Prostate gland (tissue), 2 donors: Measurements from ENCODE around the gene COL6A5. TPM values are rescaled to one million over a fixed set of nuclear protein-coding genes. Genes with fewer than 3 reads are reported as not detected.
"Not testable (repeated sequence)": the region's sequence is repeated elsewhere in the genome, so short reads cannot be mapped to it uniquely, and the experiment has no call there.

Source experiments
- DNase-seq: peaks from one replicate; pipeline ENCODE4 v3.0.0-alpha.2; 2019; ENCODE audit warnings: low spot score
- H3K27ac ChIP-seq, 2 donors: fragments of 200-600 bp; sonication (generic); 2 replicates each; pipeline ENCODE4 v1.5.1; 2017 to 2019
- H3K27me3 ChIP-seq: fragments of 200-600 bp; sonication (generic); replicated peaks from 2 replicates; pipeline ENCODE4 v1.5.1; 2019; ENCODE audit not compliant: insufficient read depth
- H3K36me3 ChIP-seq, 2 donors: fragments of 200-600 bp; sonication (generic); 1 replicate in 1 of 2; 2 replicates in 1 of 2; pipeline versions ENCODE4 v1.5.1 to v1.8.1; 2017 to 2019
- H3K4me1 ChIP-seq: fragments of 200-600 bp; sonication (generic); replicated peaks from 2 replicates; pipeline ENCODE4 v1.5.1; 2019
- H3K4me3 ChIP-seq, 2 donors: fragments of 200-600 bp; sonication (generic); 2 replicates each; pipeline ENCODE4 v1.5.1; 2017 to 2019
- H3K9me3 ChIP-seq: fragments of 200-600 bp; sonication (generic); 2 replicates; pipeline ENCODE4 v1.5.1; 2017
- CTCF ChIP-seq, 4 experiments: fragments of 200-600 bp in 2 of 4; fragments of 450-650 bp in 2 of 4; sonication (generic) in 2 of 4; IDR thresholded peaks; 1 replicate in 3 of 4; 2 replicates in 1 of 4; pipeline ENCODE4 v1.5.1; 2016 to 2019; ENCODE audit warnings: antibody characterized with exemption in 4 of 4, mild to moderate bottlenecking in 2 of 4, moderate library complexity in 2 of 4
- POLR2A ChIP-seq: fragments of 450-650 bp; IDR thresholded peaks from one replicate; pipeline ENCODE4 v1.6.1; 2016; ENCODE audit warnings: antibody characterized with exemption, mild to moderate bottlenecking
- POLR2AphosphoS5 ChIP-seq: sonication (generic); formaldehyde crosslinking; IDR thresholded peaks from one replicate; pipeline ENCODE4 v1.6.1; 2017; ENCODE audit warnings: antibody characterized with exemption
- WGBS: methylation state at CpG from one replicate; pipeline ENCODE4 v1.1.5; 2018; 5-methylcytosine and 5-hydroxymethylcytosine counted together
- intact Hi-C: fragments of 100-400 bp; cut with DNase I; formaldehyde crosslinking; loops from one replicate; pipeline ENCODE4 v1.14.2; 2022
- total RNA-seq, 2 donors: library from RNA; depleted of rRNA; stranded (reverse); fragments of >200 nt; gene quantifications; one replicate each; pipeline ENCODE4 v1.1.0, GENCODE V29; 2016

The COL6A5 gene
- total RNA-seq, 2 donors from 2014 or later, result 0.57 TPM; not detected in 1

GRCh38 chr3:130430266-130430665 is 84.8 kb downstream of the COL6A5 start:
- H3K9me3 ChIP-seq, result no peaks in the 10 kb centered on the region
- no peak for DNase-seq
- TF ChIP-seq POLR2AphosphoS5, result no peak
- no peak for TF ChIP-seq CTCF (IDR thresholded peaks at IDR 0.05)
- TF ChIP-seq POLR2A, result no peak
- H3K36me3 ChIP-seq, result no peaks in the 10 kb centered on the region
- no peaks in the 10 kb centered on the region for H3K27me3 ChIP-seq
- H3K27ac ChIP-seq, result no peak overlapping the region
- H3K4me3 ChIP-seq, result no peak overlapping the region
- H3K4me1 ChIP-seq, result no peaks in the 10 kb centered on the region
- intact Hi-C loops, result no loop called here

GRCh38 chr3:130432086-130432485 is 86.6 kb downstream of the COL6A5 start:
- H3K4me1 ChIP-seq, DNase-seq, H3K36me3 ChIP-seq, H3K27ac ChIP-seq, H3K27me3 ChIP-seq, H3K9me3 ChIP-seq, intact Hi-C loops, H3K4me3 ChIP-seq: not testable (repeated sequence)
- WGBS, result 81% methylated on average over 10 of the region's 10 CpGs

GRCh38 chr3:130433306-130433705 is 87.8 kb downstream of the COL6A5 start:
- TF ChIP-seq CTCF (IDR thresholded peaks at IDR 0.05) (no peak), POLR2AphosphoS5 (no peak), POLR2A (no peak)
- no peaks in the 10 kb centered on the region for H3K27me3 ChIP-seq
- intact Hi-C loops, result no loop called here
- no peaks in the 10 kb centered on the region for H3K4me1 ChIP-seq
- 74% methylated on average over 1 of the region's 1 CpG for WGBS
- no peaks in the 10 kb centered on the region for H3K36me3 ChIP-seq
- DNase-seq, result no peak
- H3K9me3 ChIP-seq, result no peaks in the 10 kb centered on the region
- no peak overlapping the region for H3K27ac ChIP-seq
- H3K4me3 ChIP-seq, result no peak overlapping the region

GRCh38 chr3:130442284-130442683 is 96.8 kb downstream of the COL6A5 start:
- Histone ChIP-seq H3K9me3 (no peaks in the 10 kb centered on the region), H3K27ac (no peak overlapping the region), H3K4me1 (no peaks in the 10 kb centered on the region), H3K27me3 (no peaks in the 10 kb centered on the region), H3K36me3 (no peaks in the 10 kb centered on the region), H3K4me3 (no peak overlapping the region)
- 28% methylated on average over 1 of the region's 1 CpG for WGBS
- DNase-seq, result no peak
- intact Hi-C loops, result no loop called here
- TF ChIP-seq POLR2A (no peak), POLR2AphosphoS5 (no peak), CTCF (IDR thresholded peaks at IDR 0.05) (no peak)

GRCh38 chr3:130446840-130447239 is 101.4 kb downstream of the COL6A5 start:
- H3K27ac ChIP-seq, H3K36me3 ChIP-seq, H3K4me3 ChIP-seq, H3K4me1 ChIP-seq, DNase-seq, H3K27me3 ChIP-seq, H3K9me3 ChIP-seq, intact Hi-C loops: not testable (repeated sequence)
- 69% methylated on average over 6 of the region's 6 CpGs for WGBS

- H3K27ac ChIP-seq, H3K4me3 ChIP-seq, H3K9me3 ChIP-seq, H3K36me3 ChIP-seq, DNase-seq, intact Hi-C loops, H3K4me1 ChIP-seq, H3K27me3 ChIP-seq: not testable (repeated sequence)
- WGBS, result 60% methylated on average over 8 of the region's 8 CpGs
Measured at GRCh38 chr3:130448155-130448554, 102.7 kb downstream of the COL6A5 start.

GRCh38 chr3:130456540-130456939 is 111.1 kb downstream of the COL6A5 start:
- Histone ChIP-seq H3K27me3 (no peaks in the 10 kb centered on the region), H3K36me3 (no peaks in the 10 kb centered on the region), H3K4me1 (no peaks in the 10 kb centered on the region), H3K4me3 (no peak overlapping the region), H3K9me3 (no peaks in the 10 kb centered on the region), H3K27ac (no peak overlapping the region)
- intact Hi-C loops, result no loop called here
- TF ChIP-seq CTCF (IDR thresholded peaks at IDR 0.05) (no peak), POLR2AphosphoS5 (no peak), POLR2A (no peak)
- DNase-seq, result no peak
- WGBS, result 61% methylated on average over 1 of the region's 1 CpG
